ENCODE data around the gene IL6. TPM values are rescaled to one million over a fixed set of nuclear protein-coding genes. Genes with fewer than 3 reads are reported as not detected.

IL6 gene
- total RNA-seq, 1 experiment from 2014 or later, result not detected

GRCh38 chr7:22697876-22698606 lies 29.0 kb upstream of the IL6 start:
- ATAC-seq (no peak), DNase-seq (ENCODE audit: low read depth, low spot score) (no peak)
- no peaks in the 10 kb centered on the region for H3K9me3 ChIP-seq (ENCODE audit: control insufficient read depth in 1 of 2, insufficient read depth in 1 of 2, low read depth in 1 of 2, low read length in 2 of 2)
- no peaks in the 10 kb centered on the region for H3K36me3 ChIP-seq (ENCODE audit: control insufficient read depth in 1 of 2, insufficient read depth in 2 of 2, low read length in 2 of 2)
- CTCF ChIA-PET, result no interaction called here
- POLR2A ChIA-PET, result no interaction called here
- no TSS peak for BruUV-seq (replicated peaks)
- no peaks in the 10 kb centered on the region for H4K20me1 ChIP-seq (ENCODE audit: insufficient read depth)
- no peak overlapping the region for H3K27ac ChIP-seq (ENCODE audit: low read depth, low read length)
- H3K4me3 ChIP-seq (replicated peaks in 1 of 2; ENCODE audit: low read depth in 1 of 2, low read length in 2 of 2), result no peak overlapping the region
- H3K9me2 ChIP-seq (ENCODE audit: insufficient read depth), result no peaks in the 10 kb centered on the region
- no peaks in the 10 kb centered on the region for H3K79me2 ChIP-seq (ENCODE audit: insufficient read depth, low read length)
- no peak overlapping the region for H2AFZ ChIP-seq (ENCODE audit: low read depth, low read length, poor library complexity, severe bottlenecking)
- H3K9ac ChIP-seq (ENCODE audit: low read length), result no peak overlapping the region
- intact Hi-C loops (cut with micrococcal nuclease), result no loop called here
- no peaks in the 10 kb centered on the region for H3K27me3 ChIP-seq (ENCODE audit: insufficient read depth, low read length)
- no peak overlapping the region for H3K4me2 ChIP-seq (ENCODE audit: low read length)
- RAD21 ChIA-PET (ENCODE audit: low non-redundant PET in 1 of 2, low total read pairs in 2 of 2, uncharacterized antibody in 2 of 2, unreplicated experiment in 2 of 2), result no interaction called here
- H3K4me1 ChIP-seq (ENCODE audit: control insufficient read depth in 1 of 2, insufficient read depth in 2 of 2, low read length in 2 of 2), result no peaks in the 10 kb centered on the region
- no peak for TF ChIP-seq ZFX (IDR thresholded peaks at IDR 0.05)
- no peak for TF ChIP-seq RAD21 (IDR thresholded peaks at IDR 0.05; ENCODE audit: low read depth)
- no peak for TF ChIP-seq CEBPB (IDR thresholded peaks at IDR 0.05; ENCODE audit: low read depth)

DNA sequence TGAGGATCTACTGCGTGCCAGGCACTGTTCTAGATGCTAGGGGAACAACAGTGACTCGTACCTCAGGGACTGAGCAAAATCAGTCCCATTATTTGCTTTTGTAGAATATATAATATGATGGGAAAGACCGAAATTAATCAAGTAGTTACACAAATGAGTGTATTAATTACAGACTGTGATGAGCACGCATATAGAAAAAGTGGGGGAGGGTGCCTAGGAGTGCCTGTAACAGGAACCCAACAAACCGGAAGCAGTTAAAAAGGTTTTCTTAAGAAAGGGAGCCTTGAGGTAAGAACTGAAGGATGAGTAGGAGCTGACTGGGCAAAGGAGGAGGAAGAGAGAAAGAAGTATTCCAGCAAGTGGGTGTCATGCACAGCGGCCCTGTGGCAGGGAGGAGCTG lies 28.2 kb upstream of the IL6 start:
- ChIA-PET RAD21 (ENCODE audit: low non-redundant PET in 1 of 2, low total read pairs in 2 of 2, uncharacterized antibody in 2 of 2, unreplicated experiment in 2 of 2) (no interaction called here), POLR2A (no interaction called here), CTCF (no interaction called here)
- no peak for DNase-seq (ENCODE audit: low read depth, low spot score)
- H3K4me3 ChIP-seq (replicated peaks in 1 of 2; ENCODE audit: low read depth in 1 of 2, low read length in 2 of 2), result no peak overlapping the region
- no TSS peak for BruUV-seq (replicated peaks)
- H3K4me1 ChIP-seq (ENCODE audit: control insufficient read depth in 1 of 2, insufficient read depth in 2 of 2, low read length in 2 of 2), result no peaks in the 10 kb centered on the region
- ATAC-seq, result no peak
- no peaks in the 10 kb centered on the region for H3K9me2 ChIP-seq (ENCODE audit: insufficient read depth)
- H4K20me1 ChIP-seq (ENCODE audit: insufficient read depth), result no peaks in the 10 kb centered on the region
- H3K9ac ChIP-seq (ENCODE audit: low read length), result no peak overlapping the region
- H3K27me3 ChIP-seq (ENCODE audit: insufficient read depth, low read length), result no peaks in the 10 kb centered on the region
- TF ChIP-seq ZFX (IDR thresholded peaks at IDR 0.05) (no peak), SIN3A (IDR thresholded peaks at IDR 0.05; ENCODE audit: low read depth) (no peak), JUND (IDR thresholded peaks at IDR 0.05) (no peak), YY1 (IDR thresholded peaks at IDR 0.05; ENCODE audit: extremely low read depth, insufficient replicate concordance, low read depth, low read length) (no peak), CBX3 (IDR thresholded peaks at IDR 0.05; ENCODE audit: low read depth) (no peak), ATF3 (IDR thresholded peaks at IDR 0.05) (no peak), POLR2A (IDR thresholded peaks at IDR 0.05; ENCODE audit: borderline replicate concordance, extremely low read depth, insufficient read depth, insufficient read length) (no peak), SP1 (IDR thresholded peaks at IDR 0.05; ENCODE audit: low read depth) (no peak), CTCF (IDR thresholded peaks at IDR 0.05 in 2 of 3, conservative IDR thresholded peaks at IDR 0.05 in 1 of 3; ENCODE audit: borderline replicate concordance in 1 of 3, insufficient read depth in 1 of 3, low read depth in 2 of 3, low read length in 2 of 3) (no peak), ELF1 (IDR thresholded peaks at IDR 0.05; ENCODE audit: borderline replicate concordance, low read depth) (no peak), EGR1 (IDR thresholded peaks at IDR 0.05; ENCODE audit: low read depth) (no peak)
- TF ChIP-seq, protein P1, sequence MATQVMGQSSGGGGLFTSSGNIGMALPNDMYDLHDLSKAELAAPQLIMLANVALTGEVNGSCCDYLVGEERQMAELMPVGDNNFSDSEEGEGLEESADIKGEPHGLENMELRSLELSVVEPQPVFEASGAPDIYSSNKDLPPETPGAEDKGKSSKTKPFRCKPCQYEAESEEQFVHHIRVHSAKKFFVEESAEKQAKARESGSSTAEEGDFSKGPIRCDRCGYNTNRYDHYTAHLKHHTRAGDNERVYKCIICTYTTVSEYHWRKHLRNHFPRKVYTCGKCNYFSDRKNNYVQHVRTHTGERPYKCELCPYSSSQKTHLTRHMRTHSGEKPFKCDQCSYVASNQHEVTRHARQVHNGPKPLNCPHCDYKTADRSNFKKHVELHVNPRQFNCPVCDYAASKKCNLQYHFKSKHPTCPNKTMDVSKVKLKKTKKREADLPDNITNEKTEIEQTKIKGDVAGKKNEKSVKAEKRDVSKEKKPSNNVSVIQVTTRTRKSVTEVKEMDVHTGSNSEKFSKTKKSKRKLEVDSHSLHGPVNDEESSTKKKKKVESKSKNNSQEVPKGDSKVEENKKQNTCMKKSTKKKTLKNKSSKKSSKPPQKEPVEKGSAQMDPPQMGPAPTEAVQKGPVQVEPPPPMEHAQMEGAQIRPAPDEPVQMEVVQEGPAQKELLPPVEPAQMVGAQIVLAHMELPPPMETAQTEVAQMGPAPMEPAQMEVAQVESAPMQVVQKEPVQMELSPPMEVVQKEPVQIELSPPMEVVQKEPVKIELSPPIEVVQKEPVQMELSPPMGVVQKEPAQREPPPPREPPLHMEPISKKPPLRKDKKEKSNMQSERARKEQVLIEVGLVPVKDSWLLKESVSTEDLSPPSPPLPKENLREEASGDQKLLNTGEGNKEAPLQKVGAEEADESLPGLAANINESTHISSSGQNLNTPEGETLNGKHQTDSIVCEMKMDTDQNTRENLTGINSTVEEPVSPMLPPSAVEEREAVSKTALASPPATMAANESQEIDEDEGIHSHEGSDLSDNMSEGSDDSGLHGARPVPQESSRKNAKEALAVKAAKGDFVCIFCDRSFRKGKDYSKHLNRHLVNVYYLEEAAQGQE (IDR thresholded peaks at IDR 0.05; ENCODE audit: low read depth), result no peak
- no peaks in the 10 kb centered on the region for H3K36me3 ChIP-seq (ENCODE audit: control insufficient read depth in 1 of 2, insufficient read depth in 2 of 2, low read length in 2 of 2)
- no peak overlapping the region for H2AFZ ChIP-seq (ENCODE audit: low read depth, low read length, poor library complexity, severe bottlenecking)
- no peaks in the 10 kb centered on the region for H3K79me2 ChIP-seq (ENCODE audit: insufficient read depth, low read length)
- H3K9me3 ChIP-seq (ENCODE audit: control insufficient read depth in 1 of 2, insufficient read depth in 1 of 2, low read depth in 1 of 2, low read length in 2 of 2), result no peaks in the 10 kb centered on the region
- no peak overlapping the region for H3K4me2 ChIP-seq (ENCODE audit: low read length)
- H3K27ac ChIP-seq (ENCODE audit: low read depth, low read length), result no peak overlapping the region
- intact Hi-C loops (cut with micrococcal nuclease), result no loop called here

All from HCT116 (cell line).